Measurements from ENCODE around the gene SRP72. TPM values are rescaled to one million over a fixed set of nuclear protein-coding genes. Genes with fewer than 3 reads are reported as not detected.

Gene SRP72
- total RNA-seq, 1 donor from 2014 or later = 77.7 TPM

GRCh38 chr4:56531823-56532222, 64.4 kb downstream of the SRP72 start:
- DNase-seq (no peak), ATAC-seq (no peak)
- intact Hi-C loops (cut with DNase I) = no loop called here
- Histone ChIP-seq H3K4me3 (no peak overlapping the region), H3K36me3 (no peaks in the 10 kb centered on the region), H3K27me3 (ENCODE audit: low read depth) (peaks cover 28% of the 10 kb centered on the region), H3K9me3 (no peaks in the 10 kb centered on the region), H3K4me1 (peaks cover 10% of the 10 kb centered on the region), H3K27ac (no peak overlapping the region)
- no peak for TF ChIP-seq CTCF (IDR thresholded peaks at IDR 0.05)

- DNase-seq (no peak), ATAC-seq (no peak)
- H3K36me3 ChIP-seq = no peaks in the 10 kb centered on the region
- no peaks in the 10 kb centered on the region for H3K9me3 ChIP-seq
- intact Hi-C loops (cut with DNase I) = no loop called here
- TF ChIP-seq CTCF (IDR thresholded peaks at IDR 0.05) = no peak
- peaks cover 28% of the 10 kb centered on the region for H3K27me3 ChIP-seq (ENCODE audit: low read depth)
- peaks cover 10% of the 10 kb centered on the region for H3K4me1 ChIP-seq
- H3K4me3 ChIP-seq = no peak overlapping the region
- no peak overlapping the region for H3K27ac ChIP-seq
Measured at GRCh38 chr4:56532239-56532638, 64.8 kb downstream of the SRP72 start.

GRCh38 chr4:56535915-56536314, 68.5 kb downstream of the SRP72 start:
- TF ChIP-seq CTCF (IDR thresholded peaks at IDR 0.05) = no peak
- Histone ChIP-seq H3K4me1 (peaks cover 7% of the 10 kb centered on the region), H3K9me3 (no peaks in the 10 kb centered on the region), H3K36me3 (no peaks in the 10 kb centered on the region), H3K27me3 (ENCODE audit: low read depth) (peaks cover 28% of the 10 kb centered on the region), H3K4me3 (no peak overlapping the region), H3K27ac (no peak overlapping the region)
- intact Hi-C loops (cut with DNase I) = no loop called here
- ATAC-seq = no peak
- no peak for DNase-seq

DNA sequence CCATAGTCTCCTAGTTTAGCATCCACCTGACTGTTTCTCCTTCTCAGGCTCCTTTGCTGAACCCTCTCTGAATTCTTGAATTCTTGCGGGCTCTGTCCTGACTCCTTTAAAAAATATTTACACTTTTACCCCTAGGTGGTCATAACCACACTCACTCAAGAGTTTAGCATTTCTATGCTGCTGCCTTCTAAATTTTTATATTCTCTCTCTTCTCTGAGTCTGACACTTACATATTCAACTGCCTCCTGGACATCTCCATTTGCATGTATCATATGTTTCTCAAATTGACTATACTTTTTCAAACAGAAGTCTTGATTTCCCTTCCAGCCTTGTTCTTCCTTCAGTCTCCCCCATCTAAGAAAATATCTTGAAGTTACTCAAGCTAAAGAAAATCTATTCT, 69.7 kb downstream of the SRP72 start:
- no peak for TF ChIP-seq CTCF (IDR thresholded peaks at IDR 0.05)
- DNase-seq = no peak
- ATAC-seq = no peak
- no peaks in the 10 kb centered on the region for H3K9me3 ChIP-seq
- peaks cover 19% of the 10 kb centered on the region for H3K27me3 ChIP-seq (ENCODE audit: low read depth)
- H3K4me1 ChIP-seq = no peaks in the 10 kb centered on the region
- no peak overlapping the region for H3K27ac ChIP-seq
- intact Hi-C loops (cut with DNase I) = no loop called here
- H3K36me3 ChIP-seq = no peaks in the 10 kb centered on the region
- no peak overlapping the region for H3K4me3 ChIP-seq

DNA sequence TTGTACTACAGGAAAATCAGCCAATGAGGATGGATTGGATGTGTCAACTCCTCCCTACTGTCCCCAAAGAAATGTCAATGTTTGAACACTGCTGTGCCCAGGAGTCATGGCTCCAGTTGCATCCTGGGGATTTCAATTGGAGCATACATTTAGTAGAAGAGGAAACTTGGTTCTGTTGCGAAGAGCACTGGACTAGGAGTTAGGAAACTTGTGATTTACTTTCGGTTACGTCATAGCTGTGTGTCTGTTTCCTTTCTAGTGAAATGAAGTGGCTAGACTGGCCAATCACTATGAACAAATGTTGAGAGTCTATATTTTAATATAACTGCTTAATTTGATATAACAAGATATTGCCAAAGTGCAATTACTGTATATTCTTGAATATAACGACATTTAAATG, 73.4 kb downstream of the SRP72 start:
- intact Hi-C loops (cut with DNase I) = no loop called here
- no peak for DNase-seq
- H3K4me3 ChIP-seq = no peak overlapping the region
- H3K27me3 ChIP-seq (ENCODE audit: low read depth) = no peaks in the 10 kb centered on the region
- peaks cover 8% of the 10 kb centered on the region for H3K4me1 ChIP-seq
- TF ChIP-seq CTCF (IDR thresholded peaks at IDR 0.05) = no peak
- no peaks in the 10 kb centered on the region for H3K9me3 ChIP-seq
- no peak overlapping the region for H3K27ac ChIP-seq
- no peak for ATAC-seq
- no peaks in the 10 kb centered on the region for H3K36me3 ChIP-seq
